ENCODE results near the gene RAE1. TPM values are rescaled to one million over a fixed set of nuclear protein-coding genes. Genes with fewer than 3 reads are reported as not detected.

The RAE1 gene
- total RNA-seq, 2 experiments from 2014 or later, result 31.8 to 34.4 TPM

- POLR2A ChIA-PET, result interaction anchor here (0.5 to 5.4 kb wide), 11 partner anchors 9 to 1010 kb away, joined by 3 to 76 read pairs (median 4); partner anchors contain the start of gene ZBP1
- DNase-seq (no peak), ATAC-seq (ENCODE audit: low read depth) (no peak)
- peaks cover 61% of the 10 kb centered on the region for H3K36me3 Mint-ChIP-seq
- H3K9me3 Mint-ChIP-seq, result no peaks in the 10 kb centered on the region
- peak overlapping the region; percentile 84 for H3K27ac Mint-ChIP-seq
- peaks cover 46% of the 10 kb centered on the region for H3K4me1 Mint-ChIP-seq
- H3K27me3 Mint-ChIP-seq, result no peaks in the 10 kb centered on the region
- peak overlapping the region; percentile 83 for H3K4me3 Mint-ChIP-seq
Measured at GRCh38 chr20:57398901-57399535, 48.0 kb downstream of the RAE1 start.

DNA sequence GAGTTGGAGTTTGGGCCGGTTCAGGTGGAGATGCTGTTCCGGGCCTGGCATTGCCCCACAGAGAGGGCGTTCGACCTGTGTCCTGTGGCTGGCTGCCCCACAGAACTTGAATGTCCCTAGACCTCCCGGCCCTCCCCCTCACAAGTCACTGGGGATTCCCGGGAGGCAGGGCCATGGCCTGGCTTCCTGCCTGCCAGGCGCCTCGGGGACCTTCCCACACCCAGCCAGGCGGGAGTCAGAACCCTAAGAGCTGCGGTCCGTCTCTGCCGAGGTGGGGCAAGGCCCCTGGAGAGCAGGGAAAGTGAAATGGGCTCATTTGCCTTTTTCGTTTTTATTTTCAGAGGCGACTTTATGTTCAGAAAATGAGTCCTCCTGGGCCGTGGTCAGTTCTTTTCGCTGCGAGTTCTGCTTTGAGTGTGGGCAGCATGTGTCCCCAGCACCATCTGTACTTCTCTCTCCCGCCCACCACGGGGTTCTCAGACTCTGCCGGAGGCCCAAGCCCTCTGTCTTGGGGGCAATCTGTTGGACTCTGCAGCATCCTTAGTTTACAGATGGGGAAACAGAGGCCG lies 48.6 kb downstream of the RAE1 start:
- H3K27me3 Mint-ChIP-seq, result no peaks in the 10 kb centered on the region
- peaks cover 55% of the 10 kb centered on the region for H3K36me3 Mint-ChIP-seq
- no peak for DNase-seq
- peaks cover 44% of the 10 kb centered on the region for H3K4me1 Mint-ChIP-seq
- POLR2A ChIA-PET, result interaction anchor here (1.0 to 6.4 kb wide), 5 partner anchors 8 to 34 kb away, joined by 4 to 76 read pairs (median 15); partner anchors contain the start of gene RBM38
- H3K27ac Mint-ChIP-seq, result peak overlapping the region; percentile 84
- no peaks in the 10 kb centered on the region for H3K9me3 Mint-ChIP-seq
- no peak for ATAC-seq (ENCODE audit: low read depth)
- peak overlapping the region; percentile 83 for H3K4me3 Mint-ChIP-seq

- POLR2A ChIA-PET, result interaction anchor here (4.5 to 6.4 kb wide), 3 partner anchors 8 to 33 kb away, joined by 15 to 76 read pairs (median 32); partner anchors contain the start of gene RBM38
- peaks cover 52% of the 10 kb centered on the region for H3K36me3 Mint-ChIP-seq
- peak overlapping the region; percentile 58 for H3K27ac Mint-ChIP-seq
- peak overlapping the region; percentile 83 for H3K4me3 Mint-ChIP-seq
- ATAC-seq (ENCODE audit: low read depth), result no peak
- H3K27me3 Mint-ChIP-seq, result no peaks in the 10 kb centered on the region
- peaks cover 43% of the 10 kb centered on the region for H3K4me1 Mint-ChIP-seq
- no peak for DNase-seq
- no peaks in the 10 kb centered on the region for H3K9me3 Mint-ChIP-seq
Measured at GRCh38 chr20:57400231-57400701, 49.2 kb downstream of the RAE1 start.

DNA sequence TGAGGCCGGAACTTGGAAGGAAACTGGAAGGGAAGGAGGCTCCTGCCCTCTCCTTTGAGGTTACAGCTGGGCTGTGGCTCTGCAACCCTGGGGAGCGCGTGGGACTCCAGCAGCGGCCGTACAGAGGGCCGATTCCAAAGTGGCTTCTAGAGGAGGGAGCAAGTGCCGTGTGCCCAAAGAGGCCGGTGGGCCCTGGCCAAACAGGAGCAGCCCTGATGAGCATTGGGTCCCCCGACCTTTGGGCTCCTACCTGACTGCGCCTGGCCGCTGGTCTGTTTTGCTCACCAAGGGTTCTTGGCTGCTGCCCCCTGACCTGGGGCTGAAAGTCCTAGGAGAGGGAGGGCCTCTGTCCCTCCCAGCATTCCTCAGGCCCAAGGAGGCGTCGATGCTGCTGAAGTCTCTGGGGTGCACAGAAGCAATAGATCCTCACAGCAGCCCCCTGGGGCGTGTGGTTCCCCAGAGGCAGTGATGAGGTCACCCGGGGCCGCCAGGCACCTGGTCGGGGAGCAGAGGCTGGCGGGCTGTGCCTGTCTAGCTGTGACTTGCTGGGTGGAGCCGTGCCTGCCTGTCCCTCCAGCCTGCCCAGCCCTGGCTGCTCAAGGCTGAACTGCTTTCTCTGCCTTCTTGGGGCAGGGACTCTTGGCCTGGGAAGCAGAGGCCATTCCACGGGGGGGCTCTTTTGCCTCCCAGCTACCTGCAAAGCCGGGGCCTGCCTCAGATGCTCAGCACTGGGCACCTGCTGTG lies 49.9 kb downstream of the RAE1 start:
- DNase-seq (no peak), ATAC-seq (ENCODE audit: low read depth) (no peak)
- Mint-ChIP-seq H3K27me3 (no peaks in the 10 kb centered on the region), H3K36me3 (peaks cover 47% of the 10 kb centered on the region), H3K4me1 (peaks cover 41% of the 10 kb centered on the region), H3K27ac (peak overlapping the region; percentile 58), H3K9me3 (no peaks in the 10 kb centered on the region), H3K4me3 (peak overlapping the region; percentile 25)
- POLR2A ChIA-PET, result interaction anchor here (1.4 to 6.4 kb wide), 3 partner anchors 9 to 13 kb away, joined by 3 to 32 read pairs (median 15); partner anchors contain the start of gene RBM38

- ATAC-seq (ENCODE audit: low read depth) (no peak), DNase-seq (no peak)
- H3K4me1 Mint-ChIP-seq, result peaks cover 41% of the 10 kb centered on the region
- no peaks in the 10 kb centered on the region for H3K9me3 Mint-ChIP-seq
- H3K4me3 Mint-ChIP-seq, result no peak overlapping the region
- POLR2A ChIA-PET, result interaction anchor here (1.4 to 6.4 kb wide), 3 partner anchors 9 to 13 kb away, joined by 3 to 32 read pairs (median 15); partner anchors contain the start of gene RBM38
- H3K27me3 Mint-ChIP-seq, result no peaks in the 10 kb centered on the region
- no peak overlapping the region for H3K27ac Mint-ChIP-seq
- peaks cover 43% of the 10 kb centered on the region for H3K36me3 Mint-ChIP-seq
Measured at GRCh38 chr20:57401565-57401918, 50.5 kb downstream of the RAE1 start.

DNA sequence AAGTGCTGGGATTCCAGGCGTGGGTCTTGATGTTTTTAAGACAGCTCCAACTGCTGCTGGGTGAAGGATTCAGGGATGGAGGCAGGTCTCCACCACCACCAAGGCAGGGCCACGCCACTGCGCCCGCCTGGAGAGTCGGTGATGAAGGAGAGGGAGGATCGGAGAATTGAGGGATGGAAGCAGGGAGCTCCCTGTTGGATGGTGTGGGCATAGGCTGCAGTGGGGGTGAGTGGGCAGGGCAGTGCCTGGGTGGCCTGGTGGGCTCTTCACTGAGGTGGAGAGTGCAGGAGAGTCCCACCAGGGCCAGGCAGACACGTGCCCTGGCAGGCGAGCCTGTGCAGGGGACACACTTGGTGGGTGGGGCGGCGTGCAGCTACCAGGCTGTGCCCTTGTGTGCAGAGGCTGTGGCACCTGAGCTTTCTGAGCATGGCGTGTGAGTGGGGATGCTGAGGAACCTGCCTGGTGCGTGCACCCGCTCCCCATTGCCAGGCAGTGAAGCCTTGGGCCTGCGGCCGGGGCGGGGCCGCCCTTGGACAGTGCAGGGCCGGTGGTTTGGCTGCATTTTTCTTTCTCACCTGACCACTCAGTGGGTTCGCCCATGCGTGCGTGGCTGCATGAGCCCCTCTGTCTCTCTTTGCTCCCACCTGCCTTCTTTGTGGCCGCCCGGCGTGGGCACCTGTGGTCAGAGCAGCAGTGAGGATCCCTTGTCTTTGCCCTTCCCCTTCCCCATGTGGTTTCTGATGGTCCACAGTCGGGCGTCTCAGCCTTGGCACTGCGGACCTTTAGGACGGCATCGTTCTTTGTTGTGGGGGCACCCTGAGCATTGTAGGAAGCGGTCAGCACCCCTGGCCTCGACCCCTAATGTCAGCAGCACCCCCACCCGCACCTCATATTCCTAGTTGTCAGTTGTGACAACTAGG lies 51.4 kb downstream of the RAE1 start:
- POLR2A ChIA-PET, result interaction anchor here (0.7 to 6.4 kb wide), 4 partner anchors 10 to 32 kb away, joined by 3 to 32 read pairs (median 9); partner anchors contain the start of gene RBM38
- H3K27me3 Mint-ChIP-seq, result no peaks in the 10 kb centered on the region
- H3K27ac Mint-ChIP-seq, result peak overlapping the region; percentile 12
- peaks cover 34% of the 10 kb centered on the region for H3K4me1 Mint-ChIP-seq
- DNase-seq (no peak), ATAC-seq (ENCODE audit: low read depth) (no peak)
- H3K9me3 Mint-ChIP-seq, result no peaks in the 10 kb centered on the region
- peaks cover 36% of the 10 kb centered on the region for H3K36me3 Mint-ChIP-seq
- H3K4me3 Mint-ChIP-seq, result no peak overlapping the region

- Mint-ChIP-seq H3K36me3 (peaks cover 33% of the 10 kb centered on the region), H3K27me3 (no peaks in the 10 kb centered on the region), H3K4me3 (no peak overlapping the region), H3K9me3 (no peaks in the 10 kb centered on the region), H3K4me1 (peaks cover 27% of the 10 kb centered on the region), H3K27ac (peak overlapping the region; percentile 12)
- POLR2A ChIA-PET, result interaction anchor here (0.7 to 6.4 kb wide), 3 partner anchors 10 to 31 kb away, joined by 3 to 32 read pairs (median 15); partner anchors contain the start of gene RBM38
- DNase-seq (no peak), ATAC-seq (ENCODE audit: low read depth) (no peak)
Measured at GRCh38 chr20:57403216-57403615, 52.2 kb downstream of the RAE1 start.

- Mint-ChIP-seq H3K36me3 (peaks cover 29% of the 10 kb centered on the region), H3K4me3 (no peak overlapping the region), H3K27me3 (no peaks in the 10 kb centered on the region), H3K9me3 (no peaks in the 10 kb centered on the region), H3K4me1 (peaks cover 22% of the 10 kb centered on the region), H3K27ac (no peak overlapping the region)
- POLR2A ChIA-PET, result interaction anchor here (4.5 to 6.4 kb wide), 2 partner anchors 9 to 12 kb away, joined by 15 to 32 read pairs; partner anchors contain the start of gene RBM38
- DNase-seq (no peak), ATAC-seq (ENCODE audit: low read depth) (no peak)
Measured at GRCh38 chr20:57404006-57404405, 53.0 kb downstream of the RAE1 start.

DNA sequence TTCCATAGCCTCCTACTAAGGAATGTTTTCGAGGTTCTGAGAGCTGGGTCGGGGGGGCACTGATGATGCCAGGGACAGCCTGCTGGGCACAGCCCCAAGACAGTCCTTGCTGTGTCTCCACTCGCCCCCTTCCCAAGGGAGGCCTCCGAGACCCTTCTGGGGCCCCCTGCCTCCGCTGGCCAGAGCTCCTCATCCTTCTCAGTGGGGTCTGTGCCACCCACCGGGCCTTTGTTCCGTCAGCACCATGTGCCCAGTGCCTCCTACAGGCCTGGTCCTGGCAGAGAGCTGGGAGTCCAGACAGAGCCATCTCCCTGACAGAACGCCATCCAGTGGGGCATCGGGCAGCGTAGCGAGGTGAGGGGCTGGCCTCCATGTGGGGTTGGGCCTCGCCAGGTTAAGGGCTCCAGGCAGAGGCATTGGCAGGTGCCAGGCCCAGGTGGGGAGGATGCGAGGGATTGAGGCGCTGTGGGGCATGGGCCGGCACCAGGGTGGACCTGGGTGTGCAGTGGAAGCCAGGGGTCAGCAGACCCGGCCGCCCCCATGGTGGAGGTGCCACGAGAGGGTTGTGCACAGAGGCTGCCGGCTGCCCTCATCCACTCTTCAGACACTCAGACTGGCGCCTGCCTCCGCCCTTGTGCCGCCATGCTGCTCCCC lies 53.5 kb downstream of the RAE1 start:
- H3K4me3 Mint-ChIP-seq, result no peak overlapping the region
- H3K4me1 Mint-ChIP-seq, result peaks cover 18% of the 10 kb centered on the region
- no peaks in the 10 kb centered on the region for H3K9me3 Mint-ChIP-seq
- DNase-seq (no peak), ATAC-seq (ENCODE audit: low read depth) (no peak)
- POLR2A ChIA-PET, result interaction anchor here (4.5 to 6.4 kb wide), 2 partner anchors 8 to 12 kb away, joined by 15 to 32 read pairs; partner anchors contain the start of gene RBM38
- H3K27me3 Mint-ChIP-seq, result no peaks in the 10 kb centered on the region
- H3K36me3 Mint-ChIP-seq, result peaks cover 26% of the 10 kb centered on the region
- no peak overlapping the region for H3K27ac Mint-ChIP-seq

- Mint-ChIP-seq H3K27me3 (no peaks in the 10 kb centered on the region), H3K36me3 (peaks cover 23% of the 10 kb centered on the region), H3K4me1 (peaks cover 18% of the 10 kb centered on the region), H3K9me3 (no peaks in the 10 kb centered on the region), H3K4me3 (no peak overlapping the region), H3K27ac (no peak overlapping the region)
- no peak for ATAC-seq (ENCODE audit: low read depth)
- POLR2A ChIA-PET, result interaction anchor here (6.4 kb wide), 1 partner anchor 13 kb away, joined by 32 read pairs; the partner anchor contains the start of gene RBM38
- DNase-seq, result no peak
Measured at GRCh38 chr20:57405236-57406016, 54.4 kb downstream of the RAE1 start.

- Mint-ChIP-seq H3K9me3 (no peaks in the 10 kb centered on the region), H3K4me1 (peaks cover 12% of the 10 kb centered on the region), H3K4me3 (no peak overlapping the region), H3K27me3 (no peaks in the 10 kb centered on the region), H3K36me3 (peaks cover 14% of the 10 kb centered on the region), H3K27ac (no peak overlapping the region)
- ATAC-seq (ENCODE audit: low read depth) (no peak), DNase-seq (no peak)
- POLR2A ChIA-PET, result interaction anchor here (1.2 kb wide), 1 partner anchor 10 kb away, joined by 3 read pairs; no protein-coding TSS in a partner anchor
Measured at GRCh38 chr20:57407541-57407956, 56.5 kb downstream of the RAE1 start.
